Ectodermal cell (in vitro differentiated cells): ENCODE data around the gene CAPN10.
"Not testable (repeated sequence)": the region's sequence is repeated elsewhere in the genome, so short reads cannot be mapped to it uniquely, and the experiment has no call there.

Experiments used
- H3K27ac ChIP-seq: 2 replicates; pipeline ENCODE4 v1.7.0; 2013; ENCODE audit warnings: mild to moderate bottlenecking, low read depth, low read length; ENCODE audit not compliant: insufficient read depth, poor library complexity, severe bottlenecking
- H3K27me3 ChIP-seq: 2 replicates; pipeline ENCODE4 v1.7.0; 2013; ENCODE audit warnings: mild to moderate bottlenecking, low read length; ENCODE audit not compliant: insufficient read depth, control insufficient read depth, poor library complexity, severe bottlenecking
- H3K36me3 ChIP-seq: one replicate; pipeline ENCODE4 v1.7.0; 2013; ENCODE audit warnings: low read length; ENCODE audit not compliant: control insufficient read depth, insufficient read depth
- H3K4me1 ChIP-seq: one replicate; pipeline ENCODE4 v1.7.0; 2013; ENCODE audit warnings: low read length; ENCODE audit not compliant: control insufficient read depth, insufficient read depth
- H3K4me3 ChIP-seq: 2 replicates; pipeline ENCODE4 v1.7.0; 2013; ENCODE audit warnings: low read depth, low read length, control low read depth; ENCODE audit not compliant: insufficient read depth
- H3K9me3 ChIP-seq: 2 replicates; pipeline ENCODE4 v1.7.0; 2013; ENCODE audit warnings: mild to moderate bottlenecking, low read length, moderate library complexity; ENCODE audit not compliant: control insufficient read depth
- WGBS, 2 experiments: methylation state at CpG; one replicate each; pipeline ENCODE4 v1.1.7; 2013; ENCODE audit warnings: missing lambda C conversion rate in 2 of 2; 5-methylcytosine and 5-hydroxymethylcytosine counted together

The CAPN10 gene

DNA sequence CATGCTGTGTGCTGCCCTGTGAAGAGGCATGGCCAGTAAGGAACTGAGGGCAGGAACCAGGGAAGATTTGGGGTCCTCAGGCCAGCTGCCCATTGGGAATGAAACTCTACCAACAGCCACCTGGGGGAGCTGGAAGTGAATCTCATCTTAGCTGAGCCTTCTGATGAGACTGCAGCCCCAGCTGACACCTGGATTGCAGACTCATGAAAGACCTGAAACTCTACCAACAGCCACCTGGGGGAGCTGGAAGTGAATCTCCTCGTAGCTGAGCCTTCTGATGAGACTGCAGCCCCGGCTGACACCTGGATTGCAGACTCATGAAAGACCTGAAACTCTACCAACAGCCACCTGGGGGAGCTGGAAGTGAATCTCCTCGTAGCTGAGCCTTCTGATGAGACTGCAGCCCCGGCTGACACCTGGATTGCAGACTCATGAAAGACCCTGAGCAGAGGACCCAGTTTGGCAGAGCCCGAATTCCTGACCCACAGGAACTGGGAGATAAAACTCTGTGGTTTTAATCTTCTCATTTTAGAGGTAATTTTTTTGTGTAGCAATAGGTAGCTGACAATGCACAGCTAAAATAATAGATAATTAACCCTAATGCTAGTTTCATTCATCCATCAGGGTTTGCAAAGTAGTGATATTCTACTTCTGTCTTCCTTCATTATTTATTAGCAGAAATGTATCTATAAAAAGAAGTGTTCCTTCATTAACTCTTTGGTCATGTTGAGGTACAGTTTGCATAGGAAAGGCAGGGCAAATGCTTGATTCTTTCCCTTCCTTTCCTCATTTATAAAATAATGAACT, 30.5 kb downstream of the CAPN10 start:
- not testable (repeated sequence) for H3K36me3 ChIP-seq, H3K27ac ChIP-seq, H3K4me3 ChIP-seq, H3K27me3 ChIP-seq, H3K9me3 ChIP-seq, H3K4me1 ChIP-seq
- WGBS, 2 experiments, result 75 to 81% methylated on average over 3 to 5 of the region's 5 CpGs

DNA sequence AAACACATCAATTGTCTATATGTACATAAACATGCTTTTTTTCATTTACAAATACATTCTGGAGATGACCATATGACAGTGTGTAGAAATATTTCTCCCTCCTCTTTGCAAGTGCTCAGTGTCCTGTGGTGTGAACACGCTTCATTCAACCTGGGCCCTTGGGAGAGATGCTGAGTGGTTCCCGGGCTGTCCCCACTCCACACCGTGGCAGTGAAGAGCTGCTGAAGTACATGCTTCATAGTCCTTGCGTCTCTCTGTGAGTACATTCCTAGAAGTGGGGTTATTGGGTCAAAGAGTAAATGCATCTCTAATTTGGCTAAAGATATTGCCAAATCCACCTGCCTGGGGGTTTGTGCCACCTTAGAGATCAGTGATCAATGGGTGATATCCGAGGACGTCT, 32.2 kb downstream of the CAPN10 start:
- WGBS, 2 experiments, result 85 to 88% methylated on average over 6 of the region's 6 CpGs
- Histone ChIP-seq H3K27ac (no peak overlapping the region), H3K4me1 (peaks cover 3% of the 10 kb centered on the region), H3K36me3 (no peaks in the 10 kb centered on the region), H3K4me3 (no peak overlapping the region), H3K27me3 (no peaks in the 10 kb centered on the region), H3K9me3 (peaks cover 2% of the 10 kb centered on the region)

DNA sequence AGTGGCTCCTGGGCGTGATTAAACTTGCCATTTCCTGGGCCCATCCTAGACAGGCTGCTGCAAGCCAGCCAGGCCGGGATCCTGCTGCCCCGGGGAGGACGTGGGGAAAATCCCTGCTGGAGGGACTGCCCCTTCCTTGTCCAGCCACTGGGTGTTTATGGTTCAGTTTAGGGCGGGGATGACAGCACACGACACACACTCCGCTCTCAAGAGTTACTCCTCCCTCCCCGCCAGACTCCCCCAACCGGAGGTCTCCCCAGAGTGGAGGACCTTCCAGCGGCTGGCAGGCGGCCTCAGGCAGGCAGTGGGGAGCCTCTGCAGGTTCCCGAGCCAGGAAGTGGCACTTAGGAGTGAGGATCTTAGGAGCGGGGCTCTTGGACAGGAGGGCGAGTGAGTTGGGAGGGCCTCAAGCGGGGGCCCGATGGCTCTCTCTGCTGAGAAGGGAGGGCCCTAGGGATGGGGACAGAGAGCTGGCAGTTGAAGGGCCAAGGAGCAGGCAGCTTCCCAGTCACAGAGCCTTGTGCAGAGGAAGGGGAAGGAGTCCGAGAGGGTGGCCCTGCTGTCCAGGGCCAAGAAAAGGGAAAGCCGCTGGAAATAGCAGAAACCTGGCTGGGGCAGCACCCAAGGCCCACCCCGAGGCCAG, 33.1 kb downstream of the CAPN10 start:
- Histone ChIP-seq H3K4me3 (no peak overlapping the region), H3K36me3 (no peaks in the 10 kb centered on the region), H3K4me1 (peaks cover 3% of the 10 kb centered on the region), H3K27me3 (no peaks in the 10 kb centered on the region), H3K9me3 (peaks cover 2% of the 10 kb centered on the region), H3K27ac (no peak overlapping the region)
- WGBS, 2 experiments, result 86 to 89% methylated on average over 19 of the region's 19 CpGs

- Histone ChIP-seq H3K27ac (no peak overlapping the region), H3K9me3 (peaks cover 2% of the 10 kb centered on the region), H3K36me3 (no peaks in the 10 kb centered on the region), H3K4me3 (no peak overlapping the region), H3K27me3 (no peaks in the 10 kb centered on the region), H3K4me1 (peaks cover 6% of the 10 kb centered on the region)
- 92% methylated on average over 13 of the region's 13 CpGs for WGBS, 2 experiments
Measured at GRCh38 chr2:240620149-240620731, 33.7 kb downstream of the CAPN10 start.

GRCh38 chr2:240620859-240621258, 34.3 kb downstream of the CAPN10 start:
- Histone ChIP-seq H3K27me3 (no peaks in the 10 kb centered on the region), H3K4me3 (no peak overlapping the region), H3K36me3 (no peaks in the 10 kb centered on the region), H3K4me1 (peaks cover 9% of the 10 kb centered on the region), H3K9me3 (peaks cover 2% of the 10 kb centered on the region), H3K27ac (no peak overlapping the region)
- WGBS, 2 experiments, result 69 to 75% methylated on average over 6 of the region's 7 CpGs

DNA sequence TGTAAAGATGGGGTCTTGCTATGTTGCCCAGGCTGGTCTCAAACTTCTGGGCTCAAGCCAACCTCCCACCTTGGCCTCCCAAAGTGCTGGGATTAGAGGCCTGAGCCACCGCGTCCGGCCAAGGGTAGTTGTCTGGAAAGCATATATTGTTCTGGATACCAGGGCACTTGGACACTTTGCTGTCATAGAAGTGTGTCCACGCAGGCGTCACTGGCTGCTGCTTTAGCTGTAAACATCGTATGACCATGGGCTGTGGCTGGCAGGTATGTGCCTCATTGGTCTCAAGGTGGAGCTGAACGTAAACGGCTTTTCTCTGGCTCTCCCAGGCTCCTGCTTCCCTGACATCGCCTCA, 35.5 kb downstream of the CAPN10 start:
- H3K27me3 ChIP-seq, result no peaks in the 10 kb centered on the region
- 83 to 89% methylated on average over 8 to 9 of the region's 9 CpGs for WGBS, 2 experiments
- H3K27ac ChIP-seq, result no peak overlapping the region
- peaks cover 9% of the 10 kb centered on the region for H3K4me1 ChIP-seq
- no peaks in the 10 kb centered on the region for H3K36me3 ChIP-seq
- H3K4me3 ChIP-seq, result no peak overlapping the region
- H3K9me3 ChIP-seq, result peaks cover 2% of the 10 kb centered on the region

DNA sequence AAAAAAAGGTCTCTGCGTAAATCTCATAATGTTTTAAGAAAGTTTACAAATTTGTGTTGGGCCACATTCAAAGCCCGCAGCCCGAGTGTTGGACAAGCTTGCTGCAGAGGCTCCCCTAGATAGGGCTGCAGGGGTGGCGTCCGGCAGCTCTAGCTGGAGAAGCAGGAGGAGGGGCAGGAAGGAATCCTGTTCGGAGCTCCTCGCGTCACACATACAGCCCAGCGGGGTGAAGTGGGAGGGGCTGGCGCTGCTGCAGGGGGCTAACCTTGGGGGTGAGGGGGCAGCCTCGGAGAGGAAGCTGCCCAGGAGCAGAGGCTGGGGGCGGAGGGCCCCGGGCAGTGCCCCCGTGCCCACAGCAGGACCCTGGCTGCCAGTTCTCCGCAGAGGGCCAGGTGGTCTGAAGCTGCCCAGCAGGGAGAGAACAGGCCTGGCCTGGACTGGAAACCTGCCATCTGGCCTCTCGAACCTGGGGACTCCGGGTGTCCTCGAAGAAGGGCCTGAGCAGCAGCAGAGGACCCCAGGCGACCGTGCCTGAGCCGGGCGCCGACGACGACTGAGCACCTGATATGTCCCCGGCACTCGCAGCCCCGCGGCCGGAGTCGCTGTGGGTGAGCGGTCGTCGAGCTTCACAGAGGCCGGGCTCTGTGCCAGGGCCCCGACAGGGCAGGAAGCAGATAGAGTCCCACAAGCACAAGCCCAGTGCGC, 36.1 kb downstream of the CAPN10 start:
- 83 to 84% methylated on average over 37 of the region's 37 CpGs for WGBS, 2 experiments
- no peaks in the 10 kb centered on the region for H3K36me3 ChIP-seq

DNA sequence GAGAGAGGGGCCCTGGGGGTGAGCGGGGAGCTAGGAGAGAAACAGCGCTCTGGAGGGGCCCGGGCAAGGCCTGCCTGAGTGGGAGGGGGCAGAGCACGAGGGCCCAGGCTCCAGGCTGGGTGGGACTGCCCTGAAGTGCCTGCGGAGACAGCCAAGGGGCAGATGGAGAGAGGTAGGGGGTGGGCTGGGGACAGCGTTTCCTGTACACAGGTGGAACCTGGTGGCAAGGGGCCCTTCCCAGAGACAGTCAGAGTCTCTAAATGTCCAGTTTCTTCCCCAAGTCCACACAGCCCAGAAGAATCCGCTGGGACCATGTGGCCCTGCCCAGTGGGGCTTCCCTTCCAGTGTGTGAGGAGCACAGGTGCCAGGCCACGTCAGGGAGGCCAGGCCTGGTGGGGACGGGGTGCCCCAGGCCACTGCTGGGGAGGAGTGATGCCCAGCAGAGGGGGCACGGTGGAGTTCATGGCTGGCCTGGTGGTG, 37.0 kb downstream of the CAPN10 start:
- H3K4me1 ChIP-seq, result peaks cover 9% of the 10 kb centered on the region
- H3K9me3 ChIP-seq, result peaks cover 2% of the 10 kb centered on the region
- H3K36me3 ChIP-seq, result no peaks in the 10 kb centered on the region
- H3K4me3 ChIP-seq, result no peak overlapping the region
- 87 to 91% methylated on average over 10 of the region's 10 CpGs for WGBS, 2 experiments
- no peaks in the 10 kb centered on the region for H3K27me3 ChIP-seq
- H3K27ac ChIP-seq, result no peak overlapping the region

More for the DNA sequence above, 36.1 kb downstream of the CAPN10 start:
- no peak overlapping the region for H3K27ac ChIP-seq
- peaks cover 9% of the 10 kb centered on the region for H3K4me1 ChIP-seq
- H3K4me3 ChIP-seq, result no peak overlapping the region
- peaks cover 2% of the 10 kb centered on the region for H3K9me3 ChIP-seq
- no peaks in the 10 kb centered on the region for H3K27me3 ChIP-seq

DNA sequence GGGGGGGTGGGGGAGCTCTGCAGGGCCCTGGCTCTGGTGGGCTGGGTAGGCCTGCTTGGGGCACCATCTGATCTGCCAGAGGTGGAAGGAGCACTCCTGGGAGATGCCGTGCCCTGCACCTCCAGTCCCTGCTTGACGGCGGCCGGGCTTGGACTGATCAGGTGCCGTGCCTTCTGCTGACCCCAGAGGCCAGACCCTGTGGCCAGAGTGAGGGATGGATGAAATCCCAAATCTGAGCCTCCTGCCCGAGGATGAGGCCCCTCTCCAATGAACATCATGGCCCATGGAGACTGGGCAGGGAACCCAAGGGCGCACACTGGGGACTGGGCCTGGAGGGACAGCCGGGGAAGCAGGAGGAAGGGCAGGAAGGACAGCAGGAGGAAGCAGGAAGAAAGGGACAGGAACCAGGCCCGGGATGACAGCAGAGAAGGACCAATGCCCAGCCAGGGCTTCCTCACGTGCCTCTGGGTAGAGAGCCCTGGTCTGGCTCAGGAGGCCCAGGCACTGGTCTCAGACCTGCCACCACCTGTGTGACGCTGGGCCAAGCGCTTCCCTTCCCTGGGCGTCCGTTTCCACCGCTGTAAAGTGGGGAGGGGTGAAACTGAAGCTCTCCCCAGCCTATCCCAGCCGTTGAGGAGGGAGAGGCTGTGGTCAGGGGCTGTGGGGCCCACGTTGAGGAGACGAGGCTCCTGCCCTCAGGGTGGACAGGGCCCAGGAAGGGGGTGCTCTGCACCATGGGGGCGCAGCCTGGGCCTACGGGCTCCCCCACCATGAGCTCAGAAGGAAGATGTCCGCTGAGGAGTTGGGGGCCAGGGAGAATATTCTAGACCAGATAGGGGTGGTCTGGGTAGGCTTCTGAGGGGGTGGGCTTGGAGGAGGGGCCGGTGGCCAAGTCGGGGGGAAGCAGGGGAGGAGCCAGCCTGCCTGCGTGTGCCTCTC, 37.7 kb downstream of the CAPN10 start:
- Histone ChIP-seq H3K4me1 (peaks cover 9% of the 10 kb centered on the region), H3K36me3 (no peaks in the 10 kb centered on the region), H3K4me3 (no peak overlapping the region), H3K27me3 (no peaks in the 10 kb centered on the region), H3K27ac (no peak overlapping the region), H3K9me3 (no peaks in the 10 kb centered on the region)
- 86 to 88% methylated on average over 24 of the region's 24 CpGs for WGBS, 2 experiments
